A549 (cell line): Measurements from ENCODE around the gene ZNF831. TPM values are rescaled to one million over a fixed set of nuclear protein-coding genes. Genes with fewer than 3 reads are reported as not detected.

Experiments used
- ATAC-seq, 2 experiments: fragments of 200-7000 bp in 1 of 2; fragments of >200 bp in 1 of 2; cut with Nextera tagmentation in 1 of 2; cut with Tn5 transposase in 1 of 2; 3 replicates each; pipeline versions ENCODE4 v1.8.0 to v1.9.1; 2018 to 2020; ENCODE audit warnings: mild to moderate bottlenecking in 1 of 2, moderate library complexity in 1 of 2
- CTCF ChIA-PET: fragments of 300-600 bp; sonication (Branson Sonifier 250); formaldehyde crosslinking; extraction: SDS; loops from one replicate; lab custom pipeline; 2021; ENCODE audit warnings: antibody characterized with exemption, inconsistent platforms; lab: Yijun Ruan, JAX
- POLR2A ChIA-PET: fragments of 350-600 bp; formaldehyde crosslinking; extraction: SDS; loops from one replicate; lab custom pipeline; 2021; ENCODE audit warnings: antibody characterized with exemption, inconsistent platforms; lab: Yijun Ruan, JAX
- DNase-seq, 2 experiments: peaks; one replicate each; pipeline versions ENCODE4 v3.0.0 to v3.0.0-alpha.2; 2011 to 2016; ENCODE audit warnings: low read depth in 1 of 2, low spot score in 1 of 2
- FAIRE-seq: peaks from 2 replicates; lab custom pipeline; 2011; peaks lifted over from hg19 to GRCh38; lab: Jason Lieb, UNC
- H3K27ac ChIP-seq, 2 experiments: fragments of >200 bp; sonication (Bioruptor Twin); formaldehyde crosslinking; 3 replicates each; pipeline ENCODE4 v1.5.1; 2016 to 2017
- H3K4me1 ChIP-seq: fragments of >200 bp; sonication (Bioruptor Twin); formaldehyde crosslinking; 3 replicates; pipeline ENCODE4 v1.6.1; 2016
- H3K4me2 ChIP-seq: fragments of >200 bp; sonication (Bioruptor Twin); formaldehyde crosslinking; 3 replicates; pipeline ENCODE4 v1.6.1; 2016
- H3K4me3 ChIP-seq: fragments of >200 bp; sonication (Bioruptor Twin); formaldehyde crosslinking; 3 replicates; pipeline ENCODE4 v1.5.1; 2016
- H3K9me3 ChIP-seq: fragments of >200 bp; sonication (Bioruptor Twin); formaldehyde crosslinking; 3 replicates; pipeline ENCODE4 v1.6.1; 2016
- BCL3 ChIP-seq: fragments of >200 bp; sonication (Bioruptor Twin); formaldehyde crosslinking; IDR thresholded peaks from 3 replicates; pipeline ENCODE4 v1.6.1; 2016
- CBX2 ChIP-seq: fragments of 200-600 bp; sonication (generic); IDR thresholded peaks from 2 replicates; pipeline ENCODE4 v1.6.1; 2016; ENCODE audit warnings: low read depth, mild to moderate bottlenecking, borderline replicate concordance
- CEBPB ChIP-seq, 2 experiments: fragments of >200 bp in 1 of 2; sonication (Bioruptor Twin) in 1 of 2; formaldehyde crosslinking in 1 of 2; IDR thresholded peaks; 2 replicates each; pipeline ENCODE4 v1.6.1; 2012 to 2016
- CHD2 ChIP-seq: fragments of 150-350 bp; IDR thresholded peaks from 2 replicates; pipeline ENCODE4 v1.6.1; 2014; ENCODE audit warnings: low read length; ENCODE audit not compliant: partially characterized antibody
- EHMT2 ChIP-seq: fragments of 200-600 bp; sonication (generic); IDR thresholded peaks from 2 replicates; pipeline ENCODE4 v1.6.1; 2016; ENCODE audit warnings: antibody characterized with exemption, low read depth, mild to moderate bottlenecking, moderate library complexity
- ESRRA ChIP-seq: fragments of 150-350 bp; IDR thresholded peaks from 2 replicates; pipeline ENCODE4 v1.6.1; 2014; ENCODE audit warnings: mild to moderate bottlenecking, low read length, borderline replicate concordance
- FOSB ChIP-seq: fragments of 250-450 bp; sonication (Bioruptor Pico); IDR thresholded peaks from 2 replicates; pipeline ENCODE4 v1.5.0; 2020; ENCODE audit warnings: mild to moderate bottlenecking, moderate library complexity
- FOSL2 ChIP-seq, 2 experiments: fragments of 450-650 bp in 1 of 2; fragments of >200 bp in 1 of 2; sonication (Bioruptor Twin) in 1 of 2; formaldehyde crosslinking; IDR thresholded peaks; 2 replicates each; pipeline versions ENCODE4 v1.5.0 to v1.6.1; 2016 to 2020; ENCODE audit warnings: mild to moderate bottlenecking in 1 of 2, moderate library complexity in 1 of 2
- FOXS1 ChIP-seq: fragments of 250-450 bp; sonication (Bioruptor Pico); IDR thresholded peaks from 2 replicates; pipeline ENCODE4 v1.5.0; 2020; ENCODE audit warnings: mild to moderate bottlenecking, moderate library complexity
- HEYL ChIP-seq: fragments of 250-450 bp; sonication (Bioruptor Pico); IDR thresholded peaks from 2 replicates; pipeline ENCODE4 v1.8.0; 2021; ENCODE audit warnings: mild to moderate bottlenecking, moderate library complexity
- HOXB13 ChIP-seq: fragments of 250-450 bp; sonication (Bioruptor Pico); IDR thresholded peaks from 2 replicates; pipeline ENCODE4 v1.5.0; 2020; ENCODE audit warnings: low read depth, mild to moderate bottlenecking, moderate library complexity
- JUN ChIP-seq, 2 experiments: fragments of >200 bp; sonication (Bioruptor Twin); formaldehyde crosslinking; IDR thresholded peaks; 2 replicates in 1 of 2; 3 replicates in 1 of 2; pipeline ENCODE4 v1.6.1; 2016 to 2017
- KDM5A ChIP-seq: fragments of 200-600 bp; sonication (generic); IDR thresholded peaks from 2 replicates; pipeline ENCODE4 v1.6.1; 2016; ENCODE audit warnings: antibody characterized with exemption, mild to moderate bottlenecking
- NR3C1 ChIP-seq: fragments of >200 bp; sonication (Bioruptor Twin); formaldehyde crosslinking; IDR thresholded peaks from 3 replicates; pipeline ENCODE4 v1.6.1; 2017
- RAD21 ChIP-seq, 2 experiments: fragments of >200 bp in 1 of 2; sonication (Bioruptor Twin) in 1 of 2; formaldehyde crosslinking in 1 of 2; IDR thresholded peaks in 1 of 2; conservative IDR thresholded peaks in 1 of 2; 2 replicates in 1 of 2; 3 replicates in 1 of 2; pipeline ENCODE4 v1.6.1; 2012 to 2018; ENCODE audit warnings: inconsistent platforms in 1 of 2
- RARB ChIP-seq: fragments of 250-450 bp; sonication (Bioruptor Pico); IDR thresholded peaks from 2 replicates; pipeline ENCODE4 v1.8.0; 2021; ENCODE audit warnings: mild to moderate bottlenecking, moderate library complexity
- TFCP2L1 ChIP-seq: fragments of 250-450 bp; sonication (Bioruptor Pico); IDR thresholded peaks from 2 replicates; pipeline ENCODE4 v1.5.0; 2021; ENCODE audit warnings: mild to moderate bottlenecking
- ZFP36 ChIP-seq: fragments of 450-650 bp; IDR thresholded peaks from 2 replicates; pipeline ENCODE4 v1.6.1; 2014; ENCODE audit warnings: borderline replicate concordance; ENCODE audit not compliant: partially characterized antibody
- ZNF302 ChIP-seq: fragments of 250-450 bp; sonication (Bioruptor Pico); IDR thresholded peaks from 2 replicates; pipeline ENCODE4 v1.9.0; 2021; ENCODE audit warnings: inconsistent platforms, mild to moderate bottlenecking, moderate library complexity
- ZSCAN20 ChIP-seq: fragments of 250-450 bp; sonication (Bioruptor Pico); IDR thresholded peaks from 2 replicates; pipeline ENCODE4 v1.8.0; 2022; ENCODE audit warnings: mild to moderate bottlenecking, moderate library complexity
- WGBS: methylation state at CpG from one replicate; pipeline ENCODE4 v1.1.6; 2017; ENCODE audit errors: missing lambda C conversion rate; 5-methylcytosine and 5-hydroxymethylcytosine counted together
- polyA plus RNA-seq, 4 experiments: library from polyadenylated mRNA; depleted of rRNA in 3 of 4; stranded (reverse); fragments of >200 nt; fragmentation: RNase III in 1 of 4; extraction: RNeasy Plus Mini Kit Qiagen cat#74134 plus additional on column Dnase treatment in 1 of 4; gene quantifications; 2 replicates in 3 of 4; 3 replicates in 1 of 4; pipeline ENCODE4 v1.2.3, GENCODE V29; 2011 to 2017
- TF ChIP-seq, protein P1 (sequence below): IDR thresholded peaks from 2 replicates; pipeline ENCODE4 v1.6.1; 2012; ENCODE audit warnings: low read depth, borderline replicate concordance
- TF ChIP-seq, protein P2 (sequence below): fragments of 200-600 bp; sonication (generic); IDR thresholded peaks from 2 replicates; pipeline ENCODE4 v1.6.1; 2016; ENCODE audit warnings: antibody characterized with exemption, mild to moderate bottlenecking, moderate library complexity
- TF ChIP-seq, protein P3 (sequence below): IDR thresholded peaks from 2 replicates; pipeline ENCODE4 v1.6.1; 2012
- TF ChIP-seq, protein P4 (sequence below): fragments of 250-450 bp; sonication (Bioruptor Pico); IDR thresholded peaks from 2 replicates; pipeline ENCODE4 v1.5.0; 2021; ENCODE audit warnings: mild to moderate bottlenecking, moderate library complexity, borderline replicate concordance
- TF ChIP-seq, protein P5 (sequence below): fragments of >200 bp; sonication (Bioruptor Twin); formaldehyde crosslinking; IDR thresholded peaks from 2 replicates; pipeline ENCODE4 v1.6.1; 2016
- TF ChIP-seq, protein P6 (sequence below): IDR thresholded peaks from 2 replicates; pipeline ENCODE4 v1.6.1; 2012
- TF ChIP-seq, protein P7 (sequence below): fragments of 250-450 bp; sonication (Bioruptor Pico); IDR thresholded peaks from 2 replicates; pipeline ENCODE4 v1.5.0; 2020; ENCODE audit warnings: low read depth, mild to moderate bottlenecking, moderate library complexity

ZNF831 gene
- polyA plus RNA-seq, 2 of the 4 experiments (the other 2 are of a cell fraction): not detected

GRCh38 chr20:59258221-59258621 is 94.6 kb downstream of the ZNF831 start:
- no peak overlapping the region for H3K27ac ChIP-seq
- no peak for DNase-seq
- 2% methylated on average over 2 of the region's 2 CpGs for WGBS
- CTCF ChIA-PET: interaction anchor here (0.8 to 1.5 kb wide), 2 partner anchors 24 to 388 kb away, joined by 3 read pairs; no protein-coding TSS in a partner anchor
- no peaks in the 10 kb centered on the region; the same call in 2 of the 3 replicates for H3K9me3 ChIP-seq
- no peaks in the 10 kb centered on the region for H3K4me1 ChIP-seq
- no peak overlapping the region for H3K4me3 ChIP-seq
- no peak for ATAC-seq
- FAIRE-seq: no peak
- H3K4me2 ChIP-seq: no peak overlapping the region
- POLR2A ChIA-PET: no interaction called here
- TF ChIP-seq, protein P1, sequence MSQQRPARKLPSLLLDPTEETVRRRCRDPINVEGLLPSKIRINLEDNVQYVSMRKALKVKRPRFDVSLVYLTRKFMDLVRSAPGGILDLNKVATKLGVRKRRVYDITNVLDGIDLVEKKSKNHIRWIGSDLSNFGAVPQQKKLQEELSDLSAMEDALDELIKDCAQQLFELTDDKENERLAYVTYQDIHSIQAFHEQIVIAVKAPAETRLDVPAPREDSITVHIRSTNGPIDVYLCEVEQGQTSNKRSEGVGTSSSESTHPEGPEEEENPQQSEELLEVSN: no peak
- no peak for TF ChIP-seq JUN (IDR thresholded peaks at IDR 0.05)
- TF ChIP-seq FOSL2 (IDR thresholded peaks at IDR 0.05): no peak
- TF ChIP-seq FOSL2 (CRISPR knock-in tag; IDR thresholded peaks at IDR 0.05): no peak
- TF ChIP-seq NR3C1: no peak
- no peak for TF ChIP-seq ZNF302 (CRISPR knock-in tag)
- TF ChIP-seq ESRRA: no peak
- TF ChIP-seq, protein P2, sequence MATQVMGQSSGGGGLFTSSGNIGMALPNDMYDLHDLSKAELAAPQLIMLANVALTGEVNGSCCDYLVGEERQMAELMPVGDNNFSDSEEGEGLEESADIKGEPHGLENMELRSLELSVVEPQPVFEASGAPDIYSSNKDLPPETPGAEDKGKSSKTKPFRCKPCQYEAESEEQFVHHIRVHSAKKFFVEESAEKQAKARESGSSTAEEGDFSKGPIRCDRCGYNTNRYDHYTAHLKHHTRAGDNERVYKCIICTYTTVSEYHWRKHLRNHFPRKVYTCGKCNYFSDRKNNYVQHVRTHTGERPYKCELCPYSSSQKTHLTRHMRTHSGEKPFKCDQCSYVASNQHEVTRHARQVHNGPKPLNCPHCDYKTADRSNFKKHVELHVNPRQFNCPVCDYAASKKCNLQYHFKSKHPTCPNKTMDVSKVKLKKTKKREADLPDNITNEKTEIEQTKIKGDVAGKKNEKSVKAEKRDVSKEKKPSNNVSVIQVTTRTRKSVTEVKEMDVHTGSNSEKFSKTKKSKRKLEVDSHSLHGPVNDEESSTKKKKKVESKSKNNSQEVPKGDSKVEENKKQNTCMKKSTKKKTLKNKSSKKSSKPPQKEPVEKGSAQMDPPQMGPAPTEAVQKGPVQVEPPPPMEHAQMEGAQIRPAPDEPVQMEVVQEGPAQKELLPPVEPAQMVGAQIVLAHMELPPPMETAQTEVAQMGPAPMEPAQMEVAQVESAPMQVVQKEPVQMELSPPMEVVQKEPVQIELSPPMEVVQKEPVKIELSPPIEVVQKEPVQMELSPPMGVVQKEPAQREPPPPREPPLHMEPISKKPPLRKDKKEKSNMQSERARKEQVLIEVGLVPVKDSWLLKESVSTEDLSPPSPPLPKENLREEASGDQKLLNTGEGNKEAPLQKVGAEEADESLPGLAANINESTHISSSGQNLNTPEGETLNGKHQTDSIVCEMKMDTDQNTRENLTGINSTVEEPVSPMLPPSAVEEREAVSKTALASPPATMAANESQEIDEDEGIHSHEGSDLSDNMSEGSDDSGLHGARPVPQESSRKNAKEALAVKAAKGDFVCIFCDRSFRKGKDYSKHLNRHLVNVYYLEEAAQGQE: no peak
- TF ChIP-seq ZFP36: no peak
- TF ChIP-seq CHD2: no peak
- TF ChIP-seq CEBPB (IDR thresholded peaks at IDR 0.05): no peak
- TF ChIP-seq, protein P3, sequence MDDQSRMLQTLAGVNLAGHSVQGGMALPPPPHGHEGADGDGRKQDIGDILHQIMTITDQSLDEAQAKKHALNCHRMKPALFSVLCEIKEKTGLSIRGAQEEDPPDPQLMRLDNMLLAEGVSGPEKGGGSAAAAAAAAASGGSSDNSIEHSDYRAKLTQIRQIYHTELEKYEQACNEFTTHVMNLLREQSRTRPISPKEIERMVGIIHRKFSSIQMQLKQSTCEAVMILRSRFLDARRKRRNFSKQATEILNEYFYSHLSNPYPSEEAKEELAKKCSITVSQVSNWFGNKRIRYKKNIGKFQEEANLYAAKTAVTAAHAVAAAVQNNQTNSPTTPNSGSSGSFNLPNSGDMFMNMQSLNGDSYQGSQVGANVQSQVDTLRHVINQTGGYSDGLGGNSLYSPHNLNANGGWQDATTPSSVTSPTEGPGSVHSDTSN: no peak
- TF ChIP-seq HOXB13: no peak
- TF ChIP-seq ZSCAN20 (CRISPR knock-in tag): no peak
- TF ChIP-seq, protein P4, sequence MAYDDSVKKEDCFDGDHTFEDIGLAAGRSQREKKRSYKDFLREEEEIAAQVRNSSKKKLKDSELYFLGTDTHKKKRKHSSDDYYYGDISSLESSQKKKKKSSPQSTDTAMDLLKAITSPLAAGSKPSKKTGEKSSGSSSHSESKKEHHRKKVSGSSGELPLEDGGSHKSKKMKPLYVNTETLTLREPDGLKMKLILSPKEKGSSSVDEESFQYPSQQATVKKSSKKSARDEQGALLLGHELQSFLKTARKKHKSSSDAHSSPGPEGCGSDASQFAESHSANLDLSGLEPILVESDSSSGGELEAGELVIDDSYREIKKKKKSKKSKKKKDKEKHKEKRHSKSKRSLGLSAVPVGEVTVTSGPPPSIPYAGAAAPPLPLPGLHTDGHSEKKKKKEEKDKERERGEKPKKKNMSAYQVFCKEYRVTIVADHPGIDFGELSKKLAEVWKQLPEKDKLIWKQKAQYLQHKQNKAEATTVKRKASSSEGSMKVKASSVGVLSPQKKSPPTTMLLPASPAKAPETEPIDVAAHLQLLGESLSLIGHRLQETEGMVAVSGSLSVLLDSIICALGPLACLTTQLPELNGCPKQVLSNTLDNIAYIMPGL (CRISPR knock-in tag): no peak
- TF ChIP-seq KDM5A: no peak

DNA sequence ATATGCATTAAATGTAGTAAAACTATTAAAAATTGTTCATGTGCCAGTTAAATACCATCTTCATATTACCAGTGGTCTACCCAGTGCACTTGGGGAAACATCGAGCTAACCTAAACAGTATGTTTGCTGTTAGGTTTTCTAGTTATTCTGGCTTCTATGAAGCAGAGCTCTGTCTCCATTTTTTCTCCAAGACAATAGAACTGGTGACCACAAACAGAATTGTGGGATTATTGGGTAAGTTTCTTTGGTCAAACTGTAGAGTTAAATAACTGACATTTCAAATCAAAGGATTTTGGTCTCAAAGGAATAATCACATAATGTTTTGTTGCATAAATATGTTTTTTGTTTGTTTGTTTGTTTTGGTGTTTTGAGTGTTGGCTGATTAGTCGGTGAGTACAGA is 96.3 kb downstream of the ZNF831 start:
- Histone ChIP-seq H3K27ac (no peak overlapping the region), H3K9me3 (no peaks in the 10 kb centered on the region; the same call in 2 of the 3 replicates), H3K4me3 (no peak overlapping the region), H3K4me1 (no peaks in the 10 kb centered on the region), H3K4me2 (no peak overlapping the region)
- ATAC-seq (no peak), DNase-seq (no peak), FAIRE-seq (peak; percentile 67)
- WGBS: 2% methylated on average over 2 of the region's 2 CpGs
- ChIA-PET POLR2A (no interaction called here), CTCF (interaction anchor here (0.5 kb wide), 1 partner anchor 1026 kb away, joined by 4 read pairs; no protein-coding TSS in a partner anchor)
- no peak for TF ChIP-seq FOXS1
- no peak for TF ChIP-seq RARB (CRISPR knock-in tag)
- TF ChIP-seq, protein P5, sequence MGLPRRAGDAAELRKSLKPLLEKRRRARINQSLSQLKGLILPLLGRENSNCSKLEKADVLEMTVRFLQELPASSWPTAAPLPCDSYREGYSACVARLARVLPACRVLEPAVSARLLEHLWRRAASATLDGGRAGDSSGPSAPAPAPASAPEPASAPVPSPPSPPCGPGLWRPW: no peak
- no peak for TF ChIP-seq FOSB (CRISPR knock-in tag)
- no peak for TF ChIP-seq CBX2
- TF ChIP-seq EHMT2: no peak
- TF ChIP-seq KDM5A: no peak
- TF ChIP-seq TFCP2L1 (CRISPR knock-in tag): no peak
- TF ChIP-seq, protein P6, sequence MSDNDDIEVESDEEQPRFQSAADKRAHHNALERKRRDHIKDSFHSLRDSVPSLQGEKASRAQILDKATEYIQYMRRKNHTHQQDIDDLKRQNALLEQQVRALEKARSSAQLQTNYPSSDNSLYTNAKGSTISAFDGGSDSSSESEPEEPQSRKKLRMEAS: no peak
- TF ChIP-seq HEYL (CRISPR knock-in tag): no peak
- TF ChIP-seq, protein P7, sequence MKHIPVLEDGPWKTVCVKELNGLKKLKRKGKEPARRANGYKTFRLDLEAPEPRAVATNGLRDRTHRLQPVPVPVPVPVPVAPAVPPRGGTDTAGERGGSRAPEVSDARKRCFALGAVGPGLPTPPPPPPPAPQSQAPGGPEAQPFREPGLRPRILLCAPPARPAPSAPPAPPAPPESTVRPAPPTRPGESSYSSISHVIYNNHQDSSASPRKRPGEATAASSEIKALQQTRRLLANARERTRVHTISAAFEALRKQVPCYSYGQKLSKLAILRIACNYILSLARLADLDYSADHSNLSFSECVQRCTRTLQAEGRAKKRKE (CRISPR knock-in tag): no peak
- no peak for TF ChIP-seq BCL3
- no peak for TF ChIP-seq HOXB13
- no peak for TF ChIP-seq JUN (IDR thresholded peaks at IDR 0.05)
- no peak for TF ChIP-seq RAD21 (conservative IDR thresholded peaks at IDR 0.05 in 1 of 2, IDR thresholded peaks at IDR 0.05 in 1 of 2)
- TF ChIP-seq FOSL2 (IDR thresholded peaks at IDR 0.05): no peak
- no peak for TF ChIP-seq FOSL2 (CRISPR knock-in tag; IDR thresholded peaks at IDR 0.05)
